Activated CD8-positive, alpha-beta memory T cell treated with anti-CD3 and anti-CD28 coated beads for 4 hours (primary cell): ENCODE measurements around the gene TRIM67.
"Not testable (repeated sequence)": the region's sequence is repeated elsewhere in the genome, so short reads cannot be mapped to it uniquely, and the experiment has no call there.

ENCODE experiments used
- DNase-seq, 2 donors: peaks; one replicate each; pipeline ENCODE4 v3.0.0-alpha.2; 2020; ENCODE audit warnings: low read depth in 2 of 2

The TRIM67 gene

GRCh38 chr1:231161667-231162296 is at the start of gene TRIM67:
Gene TRIM67, plus strand, starts transcription at chr1:231162058. Its CDS starts 912 bp downstream, at chr1:231162970.
- no peak for DNase-seq

- DNase-seq, result no peak
Observed at GRCh38 chr1:231116738-231117137, 45.1 kb upstream of the TRIM67 start.

DNA sequence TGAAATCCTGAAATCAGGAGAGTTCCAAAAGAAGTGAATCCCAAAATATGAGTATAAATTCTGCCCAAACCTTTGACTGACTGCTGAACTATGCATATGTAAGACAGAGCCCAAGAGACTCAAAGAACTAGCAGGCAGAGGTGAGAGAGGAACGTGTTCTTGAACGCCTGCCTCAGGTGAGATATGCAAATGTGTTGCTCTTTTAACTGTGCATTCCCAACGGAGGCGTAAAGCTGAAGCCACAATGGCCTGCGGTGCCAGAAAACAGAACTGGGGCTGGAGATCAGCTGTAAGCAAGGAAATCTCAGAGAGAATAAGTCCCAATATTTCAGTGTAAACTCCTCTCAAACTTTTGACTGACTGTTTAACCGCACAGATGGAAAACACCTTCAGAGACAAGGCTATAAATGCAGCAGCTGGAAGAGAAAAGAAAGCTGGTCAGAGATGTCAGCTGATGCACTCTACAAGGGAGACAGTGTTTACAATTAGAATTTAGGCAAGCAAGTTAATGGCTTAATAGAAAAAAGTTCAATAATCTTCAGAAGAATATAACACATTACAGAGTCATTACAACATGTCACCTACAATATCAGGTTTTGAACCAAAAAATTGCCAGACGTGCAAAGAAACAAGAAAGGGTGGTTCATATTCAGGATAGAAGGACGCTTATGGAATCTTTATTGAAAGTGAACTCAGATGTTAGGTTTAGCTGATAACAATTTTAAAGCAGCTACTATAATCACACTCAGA is 43.0 kb upstream of the TRIM67 start:
- DNase-seq, result no peak

GRCh38 chr1:231121533-231121932 is 40.3 kb upstream of the TRIM67 start:
- DNase-seq, result no peak

DNA sequence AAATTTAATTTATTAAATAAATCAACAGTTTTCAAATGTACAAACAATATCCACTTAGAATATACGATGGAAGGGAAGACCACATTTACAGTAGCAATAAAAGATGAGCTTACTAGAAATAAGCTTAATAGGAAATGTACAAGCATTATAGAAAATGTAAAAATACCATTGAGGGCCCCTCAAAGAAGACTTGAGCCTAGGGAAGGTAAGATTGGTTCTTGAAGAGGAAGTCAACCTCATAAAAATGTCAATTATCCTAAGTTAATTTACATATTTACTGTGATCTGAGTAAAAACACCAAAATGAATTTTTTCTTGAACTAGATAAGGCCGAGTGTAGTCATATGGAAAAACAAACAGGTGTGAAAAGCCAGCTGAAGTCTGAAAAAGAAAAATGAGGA is 39.7 kb upstream of the TRIM67 start:
- no peak for DNase-seq

GRCh38 chr1:231124746-231125145 is 37.1 kb upstream of the TRIM67 start:
- no peak for DNase-seq

GRCh38 chr1:231125972-231126580 is 35.8 kb upstream of the TRIM67 start:
- no peak for DNase-seq

GRCh38 chr1:231127106-231127505 is 34.8 kb upstream of the TRIM67 start:
- DNase-seq, result not testable (repeated sequence)

- DNase-seq, result not testable (repeated sequence)
Observed at GRCh38 chr1:231128471-231128870, 33.4 kb upstream of the TRIM67 start.

GRCh38 chr1:231130544-231130943 is 31.3 kb upstream of the TRIM67 start:
- no peak for DNase-seq

- not testable (repeated sequence) for DNase-seq
Observed at GRCh38 chr1:231132591-231132990, 29.3 kb upstream of the TRIM67 start.

- DNase-seq, result no peak
Observed at GRCh38 chr1:231134624-231135023, 27.2 kb upstream of the TRIM67 start.

DNA sequence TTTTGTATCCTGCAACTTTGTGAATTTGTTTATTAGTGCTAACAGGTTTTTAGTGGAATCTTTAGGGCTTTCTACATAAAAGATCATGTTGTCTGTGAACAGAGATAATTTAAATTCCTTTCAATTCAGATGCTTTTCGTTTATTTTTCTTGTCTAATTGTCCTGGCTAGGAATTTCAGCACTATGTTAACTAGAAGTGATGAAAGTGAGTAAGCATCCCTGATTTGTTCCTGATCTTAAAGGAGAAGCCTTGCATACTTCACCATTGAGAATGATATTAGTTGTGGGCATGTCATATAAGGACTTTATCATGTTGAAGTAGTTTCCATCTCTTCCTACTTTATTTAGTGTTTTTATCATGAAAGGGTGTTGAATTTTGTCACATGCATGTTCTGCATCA is 23.6 kb upstream of the TRIM67 start:
- no peak for DNase-seq

- DNase-seq, result no peak
Observed at GRCh38 chr1:231139125-231139649, 22.7 kb upstream of the TRIM67 start.

DNA sequence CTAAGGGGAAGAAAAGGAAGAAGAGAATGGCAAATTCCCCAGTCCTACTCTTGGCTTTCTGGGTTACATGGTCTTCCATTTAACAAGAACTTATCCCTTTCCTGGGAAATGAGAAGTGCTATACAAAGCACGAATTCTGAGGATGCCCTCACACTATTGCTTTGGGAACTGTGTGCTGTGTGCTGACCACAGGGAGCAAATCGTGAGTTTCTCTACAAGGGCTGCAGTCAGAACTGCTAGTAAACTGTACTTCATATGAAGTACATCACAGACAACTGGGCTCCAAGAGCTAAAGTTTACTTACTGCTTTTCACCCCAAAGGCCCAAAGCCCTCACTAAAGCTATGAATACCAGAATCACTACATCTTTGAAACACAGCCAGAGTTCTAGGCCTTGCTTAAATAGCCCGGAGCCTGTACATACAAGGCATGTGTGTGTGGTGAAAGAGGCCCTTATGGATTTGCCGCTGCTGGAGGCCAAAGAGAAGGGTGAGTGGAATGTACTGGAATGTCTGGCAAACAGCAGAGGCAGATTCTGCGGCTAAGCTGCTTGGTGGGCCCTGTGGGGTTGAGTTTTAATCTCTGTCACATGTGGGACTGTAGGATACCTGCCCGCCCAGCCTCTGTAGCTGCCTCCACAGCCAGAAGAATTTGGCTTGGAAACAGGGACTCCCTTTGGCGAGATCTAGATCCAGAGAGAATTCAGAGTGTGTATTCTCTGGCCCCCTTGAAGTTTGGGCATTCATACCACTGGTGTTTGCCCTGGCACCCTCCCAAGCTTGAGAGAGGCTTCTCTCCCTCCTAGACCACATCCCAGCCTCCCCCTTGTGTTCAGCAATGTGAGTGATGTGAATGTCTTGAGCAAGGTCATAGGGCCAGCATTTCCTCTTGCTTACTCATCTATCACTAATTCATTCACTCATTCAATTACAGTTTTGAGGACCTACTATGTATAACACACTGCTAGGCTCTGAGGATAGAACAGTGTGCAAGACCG is 21.9 kb upstream of the TRIM67 start:
- no peak for DNase-seq

DNA sequence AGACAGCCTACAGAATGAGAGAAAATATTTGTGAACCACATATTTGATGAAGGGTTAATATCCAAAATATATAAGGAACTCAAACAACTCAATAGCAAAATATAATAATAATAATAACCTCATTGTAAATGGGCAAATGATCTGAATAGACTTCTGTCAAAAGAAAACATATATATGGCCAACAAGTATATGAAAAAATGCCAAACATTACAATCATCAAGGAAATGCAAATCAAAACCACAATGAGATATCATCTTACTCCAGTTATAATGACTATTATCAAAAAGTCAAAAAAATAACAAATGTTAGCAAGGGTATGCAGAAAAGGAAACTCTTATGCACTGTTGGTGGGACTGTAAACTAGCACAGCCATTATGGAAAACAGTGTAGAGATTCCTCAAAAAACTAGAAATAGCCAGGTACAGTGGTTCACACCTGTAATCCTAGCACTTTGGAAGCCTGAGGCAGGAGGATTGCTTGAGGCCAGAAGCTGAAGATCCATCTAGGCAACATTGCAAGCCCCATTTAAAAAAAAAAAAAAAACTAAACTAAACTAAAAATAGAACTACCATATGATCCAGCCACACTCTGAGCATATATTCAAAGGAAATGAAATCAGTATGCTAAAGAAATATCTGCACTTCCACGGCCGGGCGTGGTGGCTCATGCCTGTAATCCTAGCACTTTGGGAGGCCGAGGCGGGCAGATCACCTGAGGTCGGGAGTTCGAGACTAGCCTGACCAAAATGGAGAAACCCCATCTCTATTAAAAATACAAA is 17.3 kb upstream of the TRIM67 start:
- no peak for DNase-seq

GRCh38 chr1:231147896-231148295 is 14.0 kb upstream of the TRIM67 start:
- DNase-seq, result no peak

GRCh38 chr1:231151811-231152210 is 10.0 kb upstream of the TRIM67 start:
- no peak for DNase-seq

GRCh38 chr1:231153726-231154125 is 8.1 kb upstream of the TRIM67 start:
- DNase-seq, result no peak

DNA sequence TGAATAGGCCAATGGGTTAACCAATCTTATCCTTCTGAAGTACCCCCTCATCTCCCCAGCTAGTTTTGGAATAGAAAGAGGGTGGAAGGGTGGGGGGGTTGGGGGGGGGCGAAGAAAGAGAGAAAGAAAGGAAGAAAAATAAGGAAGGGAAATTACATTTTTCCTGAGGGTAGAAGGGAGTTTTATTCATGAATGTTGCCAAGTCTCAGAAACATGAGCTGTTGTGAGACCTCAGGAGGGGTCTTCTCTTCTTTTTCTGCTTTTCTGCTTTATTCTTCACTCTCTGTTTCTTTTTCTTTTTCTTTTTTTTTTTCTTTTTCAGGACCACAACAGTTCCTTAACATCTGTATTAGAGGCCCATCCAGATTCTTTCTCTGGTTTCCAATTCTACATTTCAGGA is 6.0 kb upstream of the TRIM67 start:
- DNase-seq, result no peak

DNA sequence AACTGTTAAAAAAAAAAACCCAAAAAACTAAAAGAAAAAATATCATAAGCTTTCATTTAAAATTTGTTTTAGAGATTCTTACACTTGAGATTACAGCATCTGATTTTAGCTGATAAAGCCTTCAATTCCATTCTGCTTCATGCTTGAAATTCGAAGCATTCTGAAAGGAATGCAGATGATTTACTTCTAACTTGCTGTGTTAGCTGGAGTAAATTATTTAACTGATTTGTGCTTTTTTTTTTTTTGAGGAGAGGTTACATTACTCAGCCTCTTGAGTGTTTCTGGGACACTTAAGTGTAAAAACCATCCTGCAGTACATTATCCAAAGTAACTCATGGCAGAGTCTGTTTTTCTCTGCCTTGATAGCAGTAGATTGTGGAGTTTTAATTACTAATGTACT is 4.5 kb upstream of the TRIM67 start:
- no peak for DNase-seq
